HEK293 (cell line): ENCODE measurements around the gene HNRNPM.

Source experiments
- CTCF ChIA-PET: fragments of 350-600 bp; formaldehyde crosslinking; extraction: SDS; loops from one replicate; lab custom pipeline; 2021; ENCODE audit warnings: antibody characterized with exemption; lab: Yijun Ruan, JAX
- POLR2A ChIA-PET: fragments of 300-600 bp; formaldehyde crosslinking; extraction: SDS; loops from one replicate; lab custom pipeline; 2020; ENCODE audit warnings: antibody characterized with exemption, inconsistent platforms; lab: Yijun Ruan, JAX
- H3K27ac ChIP-seq: fragments of 200-500 bp; sonication (Bioruptor generic); 2 replicates; pipeline ENCODE4 v1.5.1; 2014; ENCODE audit warnings: low read depth, low read length, control low read depth, inconsistent platforms; ENCODE audit errors: extremely low read depth
- H3K36me3 ChIP-seq, 2 experiments: fragments of 200-500 bp in 1 of 2; sonication (Bioruptor generic) in 1 of 2; 1 replicate in 1 of 2; 2 replicates in 1 of 2; pipeline ENCODE4 v1.5.1; 2014 to 2017; ENCODE audit warnings: inconsistent platforms in 2 of 2, low read length in 2 of 2; ENCODE audit not compliant: control insufficient read depth in 2 of 2, insufficient read depth in 1 of 2
- H3K4me1 ChIP-seq: fragments of 200-500 bp; sonication (Bioruptor generic); 2 replicates; pipeline ENCODE4 v1.5.1; 2014; ENCODE audit warnings: mild to moderate bottlenecking, low read length, inconsistent platforms; ENCODE audit not compliant: control insufficient read depth, insufficient read depth
- H3K4me3 ChIP-seq: 2 replicates; pipeline ENCODE4 v1.5.1; 2011; ENCODE audit warnings: low read depth, mild to moderate bottlenecking, control low read depth, low read length, moderate library complexity
- H3K9me3 ChIP-seq: fragments of 200-500 bp; sonication (Bioruptor generic); 2 replicates; pipeline ENCODE4 v1.5.1; 2014; ENCODE audit warnings: low read depth, low read length, inconsistent platforms; ENCODE audit not compliant: control insufficient read depth, insufficient read depth
- BCL11B ChIP-seq: fragments of 450-650 bp; formaldehyde crosslinking; IDR thresholded peaks from 2 replicates; pipeline ENCODE4 v1.5.1; 2016; ENCODE audit warnings: low read depth, missing biosample characterization, missing genetic modification characterization
- IKZF3 ChIP-seq: fragments of 450-650 bp; IDR thresholded peaks from 2 replicates; pipeline ENCODE4 v1.5.0; 2018; ENCODE audit warnings: missing biosample characterization, mild to moderate bottlenecking, missing genetic modification characterization, moderate library complexity
- SCRT2 ChIP-seq: fragments of 450-650 bp; formaldehyde crosslinking; IDR thresholded peaks from 2 replicates; pipeline ENCODE4 v1.5.1; 2016; ENCODE audit warnings: missing biosample characterization, missing genetic modification characterization
- TSHZ1 ChIP-seq: fragments of 450-650 bp; formaldehyde crosslinking; IDR thresholded peaks from 2 replicates; pipeline ENCODE4 v1.5.1; 2016; ENCODE audit warnings: missing biosample characterization, missing genetic modification characterization, borderline replicate concordance
- ZBTB8A ChIP-seq: fragments of 450-650 bp; formaldehyde crosslinking; IDR thresholded peaks from 2 replicates; pipeline ENCODE4 v1.5.1; 2016; ENCODE audit warnings: missing biosample characterization, missing genetic modification characterization
- ZFP69B ChIP-seq: fragments of 450-650 bp; formaldehyde crosslinking; IDR thresholded peaks from 2 replicates; pipeline ENCODE4 v1.5.1; 2016; ENCODE audit warnings: missing biosample characterization, missing genetic modification characterization
- ZNF16 ChIP-seq: fragments of 450-650 bp; formaldehyde crosslinking; IDR thresholded peaks from 2 replicates; pipeline ENCODE4 v1.5.1; 2016; ENCODE audit warnings: low read depth, missing biosample characterization, missing genetic modification characterization
- ZNF214 ChIP-seq: fragments of 450-650 bp; formaldehyde crosslinking; IDR thresholded peaks from 2 replicates; pipeline ENCODE4 v1.5.1; 2017; ENCODE audit warnings: missing biosample characterization, mild to moderate bottlenecking, missing genetic modification characterization, borderline replicate concordance
- ZNF354C ChIP-seq: fragments of 450-650 bp; formaldehyde crosslinking; IDR thresholded peaks from 2 replicates; pipeline ENCODE4 v1.5.1; 2016; ENCODE audit warnings: missing biosample characterization, missing genetic modification characterization, low read depth, borderline replicate concordance
- ZNF394 ChIP-seq: fragments of 450-650 bp; formaldehyde crosslinking; IDR thresholded peaks from 2 replicates; pipeline ENCODE4 v1.5.1; 2016; ENCODE audit warnings: missing biosample characterization, missing genetic modification characterization, mild to moderate bottlenecking, moderate library complexity, borderline replicate concordance
- ZNF530 ChIP-seq: fragments of 450-650 bp; formaldehyde crosslinking; IDR thresholded peaks from 2 replicates; pipeline ENCODE4 v1.5.1; 2016; ENCODE audit warnings: low read depth, missing biosample characterization, missing genetic modification characterization
- ZNF596 ChIP-seq: fragments of 450-650 bp; IDR thresholded peaks from 2 replicates; pipeline ENCODE4 v1.5.0; 2018; ENCODE audit warnings: missing biosample characterization, mild to moderate bottlenecking, missing genetic modification characterization, moderate library complexity
- ZNF600 ChIP-seq: fragments of 450-650 bp; formaldehyde crosslinking; IDR thresholded peaks from 2 replicates; pipeline ENCODE4 v1.5.1; 2016; ENCODE audit warnings: missing biosample characterization, missing genetic modification characterization
- ZNF670 ChIP-seq: fragments of 450-650 bp; formaldehyde crosslinking; IDR thresholded peaks from 2 replicates; pipeline ENCODE4 v1.5.1; 2016; ENCODE audit warnings: missing biosample characterization, missing genetic modification characterization, low read depth
- ZNF792 ChIP-seq: fragments of 450-650 bp; formaldehyde crosslinking; IDR thresholded peaks from 2 replicates; pipeline ENCODE4 v1.5.1; 2016; ENCODE audit warnings: missing biosample characterization, missing genetic modification characterization
- TF ChIP-seq, protein P1 (sequence below): fragments of 450-650 bp; formaldehyde crosslinking; IDR thresholded peaks from 2 replicates; pipeline ENCODE4 v1.5.1; 2017; ENCODE audit warnings: missing biosample characterization, mild to moderate bottlenecking, missing genetic modification characterization, moderate library complexity
- TF ChIP-seq, protein P2 (sequence below): fragments of 450-650 bp; formaldehyde crosslinking; IDR thresholded peaks from 2 replicates; pipeline ENCODE4 v1.5.1; 2017; ENCODE audit warnings: missing biosample characterization, missing genetic modification characterization
- TF ChIP-seq, protein P3 (sequence below): fragments of 450-650 bp; formaldehyde crosslinking; IDR thresholded peaks from 2 replicates; pipeline ENCODE4 v1.5.1; 2016; ENCODE audit warnings: missing biosample characterization, missing genetic modification characterization
- TF ChIP-seq, protein P4 (sequence below): fragments of 450-650 bp; formaldehyde crosslinking; IDR thresholded peaks from 2 replicates; pipeline ENCODE4; 2016; ENCODE audit warnings: missing biosample characterization, missing genetic modification characterization
- TF ChIP-seq, protein P5 (sequence below): fragments of 450-650 bp; formaldehyde crosslinking; IDR thresholded peaks from 2 replicates; pipeline ENCODE4 v1.5.1; 2016; ENCODE audit warnings: missing biosample characterization, missing genetic modification characterization, low read depth

Gene HNRNPM

GRCh38 chr19:8461891-8462290, 17.1 kb downstream of the HNRNPM start:
- Histone ChIP-seq H3K27ac (no peak overlapping the region), H3K4me3 (no peak overlapping the region), H3K4me1 (peaks cover 39% of the 10 kb centered on the region), H3K36me3 (peaks cover 44 to 81% of the 10 kb centered on the region in 2 experiments), H3K9me3 (no peaks in the 10 kb centered on the region)
- TF ChIP-seq ZNF214 (tag by site-specific recombination): no peak
- TF ChIP-seq ZNF354C: no peak
- TF ChIP-seq ZNF530 (tag by site-specific recombination): no peak
- TF ChIP-seq ZNF792 (tag by site-specific recombination): no peak
- no peak for TF ChIP-seq TSHZ1 (tag by site-specific recombination)
- TF ChIP-seq IKZF3 (tag by site-specific recombination): no peak
- no peak for TF ChIP-seq ZNF600 (tag by site-specific recombination)
- TF ChIP-seq, protein P1, sequence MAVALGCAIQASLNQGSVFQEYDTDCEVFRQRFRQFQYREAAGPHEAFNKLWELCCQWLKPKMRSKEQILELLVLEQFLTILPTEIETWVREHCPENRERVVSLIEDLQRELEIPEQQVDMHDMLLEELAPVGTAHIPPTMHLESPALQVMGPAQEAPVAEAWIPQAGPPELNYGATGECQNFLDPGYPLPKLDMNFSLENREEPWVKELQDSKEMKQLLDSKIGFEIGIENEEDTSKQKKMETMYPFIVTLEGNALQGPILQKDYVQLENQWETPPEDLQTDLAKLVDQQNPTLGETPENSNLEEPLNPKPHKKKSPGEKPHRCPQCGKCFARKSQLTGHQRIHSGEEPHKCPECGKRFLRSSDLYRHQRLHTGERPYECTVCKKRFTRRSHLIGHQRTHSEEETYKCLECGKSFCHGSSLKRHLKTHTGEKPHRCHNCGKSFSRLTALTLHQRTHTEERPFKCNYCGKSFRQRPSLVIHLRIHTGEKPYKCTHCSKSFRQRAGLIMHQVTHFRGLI (tag by site-specific recombination): no peak
- TF ChIP-seq BCL11B (tag by site-specific recombination): no peak
- TF ChIP-seq, protein P2, sequence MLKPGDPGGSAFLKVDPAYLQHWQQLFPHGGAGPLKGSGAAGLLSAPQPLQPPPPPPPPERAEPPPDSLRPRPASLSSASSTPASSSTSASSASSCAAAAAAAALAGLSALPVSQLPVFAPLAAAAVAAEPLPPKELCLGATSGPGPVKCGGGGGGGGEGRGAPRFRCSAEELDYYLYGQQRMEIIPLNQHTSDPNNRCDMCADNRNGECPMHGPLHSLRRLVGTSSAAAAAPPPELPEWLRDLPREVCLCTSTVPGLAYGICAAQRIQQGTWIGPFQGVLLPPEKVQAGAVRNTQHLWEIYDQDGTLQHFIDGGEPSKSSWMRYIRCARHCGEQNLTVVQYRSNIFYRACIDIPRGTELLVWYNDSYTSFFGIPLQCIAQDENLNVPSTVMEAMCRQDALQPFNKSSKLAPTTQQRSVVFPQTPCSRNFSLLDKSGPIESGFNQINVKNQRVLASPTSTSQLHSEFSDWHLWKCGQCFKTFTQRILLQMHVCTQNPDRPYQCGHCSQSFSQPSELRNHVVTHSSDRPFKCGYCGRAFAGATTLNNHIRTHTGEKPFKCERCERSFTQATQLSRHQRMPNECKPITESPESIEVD (tag by site-specific recombination): no peak
- ChIA-PET POLR2A (interaction anchor here (1.4 to 1.8 kb wide), 2 partner anchors 9 to 52 kb away, joined by 3 to 8 read pairs; partner anchors contain the start of gene ZNF414), CTCF (interaction anchor here (0.6 to 1.3 kb wide), 2 partner anchors 44 to 109 kb away, joined by 3 to 5 read pairs; no protein-coding TSS in a partner anchor)

- POLR2A ChIA-PET: interaction anchor here (1.4 to 1.8 kb wide), 2 partner anchors 10 to 52 kb away, joined by 3 to 8 read pairs; partner anchors contain the start of gene ZNF414
- Histone ChIP-seq H3K9me3 (no peaks in the 10 kb centered on the region), H3K27ac (no peak overlapping the region), H3K4me3 (no peak overlapping the region), H3K4me1 (peaks cover 33% of the 10 kb centered on the region), H3K36me3 (peaks cover 51 to 81% of the 10 kb centered on the region in 2 experiments)
- CTCF ChIA-PET: interaction anchor here (1.2 to 1.3 kb wide), 2 partner anchors 109 to 115 kb away, joined by 3 to 5 read pairs; no protein-coding TSS in a partner anchor
- TF ChIP-seq, protein P3, sequence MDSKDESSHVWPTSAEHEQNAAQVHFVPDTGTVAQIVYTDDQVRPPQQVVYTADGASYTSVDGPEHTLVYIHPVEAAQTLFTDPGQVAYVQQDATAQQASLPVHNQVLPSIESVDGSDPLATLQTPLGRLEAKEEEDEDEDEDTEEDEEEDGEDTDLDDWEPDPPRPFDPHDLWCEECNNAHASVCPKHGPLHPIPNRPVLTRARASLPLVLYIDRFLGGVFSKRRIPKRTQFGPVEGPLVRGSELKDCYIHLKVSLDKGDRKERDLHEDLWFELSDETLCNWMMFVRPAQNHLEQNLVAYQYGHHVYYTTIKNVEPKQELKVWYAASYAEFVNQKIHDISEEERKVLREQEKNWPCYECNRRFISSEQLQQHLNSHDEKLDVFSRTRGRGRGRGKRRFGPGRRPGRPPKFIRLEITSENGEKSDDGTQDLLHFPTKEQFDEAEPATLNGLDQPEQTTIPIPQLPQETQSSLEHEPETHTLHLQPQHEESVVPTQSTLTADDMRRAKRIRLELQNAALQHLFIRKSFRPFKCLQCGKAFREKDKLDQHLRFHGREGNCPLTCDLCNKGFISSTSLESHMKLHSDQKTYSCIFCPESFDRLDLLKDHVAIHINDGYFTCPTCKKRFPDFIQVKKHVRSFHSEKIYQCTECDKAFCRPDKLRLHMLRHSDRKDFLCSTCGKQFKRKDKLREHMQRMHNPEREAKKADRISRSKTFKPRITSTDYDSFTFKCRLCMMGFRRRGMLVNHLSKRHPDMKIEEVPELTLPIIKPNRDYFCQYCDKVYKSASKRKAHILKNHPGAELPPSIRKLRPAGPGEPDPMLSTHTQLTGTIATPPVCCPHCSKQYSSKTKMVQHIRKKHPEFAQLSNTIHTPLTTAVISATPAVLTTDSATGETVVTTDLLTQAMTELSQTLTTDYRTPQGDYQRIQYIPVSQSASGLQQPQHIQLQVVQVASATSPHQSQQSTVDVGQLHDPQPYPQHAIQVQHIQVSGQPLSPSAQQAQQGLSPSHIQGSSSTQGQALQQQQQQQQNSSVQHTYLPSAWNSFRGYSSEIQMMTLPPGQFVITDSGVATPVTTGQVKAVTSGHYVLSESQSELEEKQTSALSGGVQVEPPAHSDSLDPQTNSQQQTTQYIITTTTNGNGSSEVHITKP (tag by site-specific recombination): no peak
- TF ChIP-seq ZNF16 (no peak), SCRT2 (no peak), ZNF596 (tag by site-specific recombination) (no peak), ZNF394 (no peak), ZFP69B (no peak), ZNF670 (tag by site-specific recombination) (no peak), ZBTB8A (tag by site-specific recombination) (no peak)
- TF ChIP-seq, protein P4, sequence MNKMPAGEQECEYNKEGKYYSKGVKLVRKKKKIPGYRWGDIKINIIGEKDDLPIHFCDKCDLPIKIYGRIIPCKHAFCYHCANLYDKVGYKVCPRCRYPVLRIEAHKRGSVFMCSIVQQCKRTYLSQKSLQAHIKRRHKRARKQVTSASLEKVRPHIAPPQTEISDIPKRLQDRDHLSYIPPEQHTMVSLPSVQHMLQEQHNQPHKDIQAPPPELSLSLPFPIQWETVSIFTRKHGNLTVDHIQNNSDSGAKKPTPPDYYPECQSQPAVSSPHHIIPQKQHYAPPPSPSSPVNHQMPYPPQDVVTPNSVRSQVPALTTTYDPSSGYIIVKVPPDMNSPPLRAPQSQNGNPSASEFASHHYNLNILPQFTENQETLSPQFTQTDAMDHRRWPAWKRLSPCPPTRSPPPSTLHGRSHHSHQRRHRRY (tag by site-specific recombination): no peak
- TF ChIP-seq, protein P5, sequence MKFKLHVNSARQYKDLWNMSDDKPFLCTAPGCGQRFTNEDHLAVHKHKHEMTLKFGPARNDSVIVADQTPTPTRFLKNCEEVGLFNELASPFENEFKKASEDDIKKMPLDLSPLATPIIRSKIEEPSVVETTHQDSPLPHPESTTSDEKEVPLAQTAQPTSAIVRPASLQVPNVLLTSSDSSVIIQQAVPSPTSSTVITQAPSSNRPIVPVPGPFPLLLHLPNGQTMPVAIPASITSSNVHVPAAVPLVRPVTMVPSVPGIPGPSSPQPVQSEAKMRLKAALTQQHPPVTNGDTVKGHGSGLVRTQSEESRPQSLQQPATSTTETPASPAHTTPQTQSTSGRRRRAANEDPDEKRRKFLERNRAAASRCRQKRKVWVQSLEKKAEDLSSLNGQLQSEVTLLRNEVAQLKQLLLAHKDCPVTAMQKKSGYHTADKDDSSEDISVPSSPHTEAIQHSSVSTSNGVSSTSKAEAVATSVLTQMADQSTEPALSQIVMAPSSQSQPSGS (tag by site-specific recombination): no peak
These were observed 17.8 kb downstream of the HNRNPM start for GRCh38 chr19:8462571-8462970.
